ENCODE results near the gene C17orf113. TPM values are rescaled to one million over a fixed set of nuclear protein-coding genes. Genes with fewer than 3 reads are reported as not detected.
"Not testable (repeated sequence)": the region's sequence is repeated elsewhere in the genome, so short reads cannot be mapped to it uniquely, and the experiment has no call there.

Gene C17orf113
- total RNA-seq, 1 experiment from 2014 or later, result 2.3 TPM

- TF ChIP-seq FOSL1 (IDR thresholded peaks at IDR 0.05; ENCODE audit: low read depth), result no peak
- no peak for TF ChIP-seq POLR2AphosphoS5 (IDR thresholded peaks at IDR 0.05; ENCODE audit: low read depth, low read length)
- no peak for TF ChIP-seq SIN3A (IDR thresholded peaks at IDR 0.05; ENCODE audit: low read depth)
- TF ChIP-seq JUND (IDR thresholded peaks at IDR 0.05), result no peak
These were observed 25.2 kb downstream of the C17orf113 start (continued) for GRCh38 chr17:42025191-42025579.

- H4K20me1 ChIP-seq (ENCODE audit: insufficient read depth), result no peaks in the 10 kb centered on the region
- no peak for ATAC-seq
- no peak overlapping the region for H3K9ac ChIP-seq (ENCODE audit: low read length)
- no peaks in the 10 kb centered on the region for H3K9me3 ChIP-seq (ENCODE audit: control insufficient read depth in 1 of 2, insufficient read depth in 1 of 2, low read depth in 1 of 2, low read length in 2 of 2)
- no TSS peak for BruUV-seq (replicated peaks)
- peak overlapping the region; percentile 66 for H3K27ac ChIP-seq (ENCODE audit: low read depth, low read length)
- H2AFZ ChIP-seq (ENCODE audit: low read depth, low read length, poor library complexity, severe bottlenecking), result no peak overlapping the region
- H3K4me3 ChIP-seq (replicated peaks in 1 of 2; ENCODE audit: low read depth in 1 of 2, low read length in 2 of 2), result no peak overlapping the region
- no peaks in the 10 kb centered on the region for H3K9me2 ChIP-seq (ENCODE audit: insufficient read depth)
- H3K27me3 ChIP-seq (ENCODE audit: insufficient read depth, low read length), result no peaks in the 10 kb centered on the region
- intact Hi-C loops (cut with micrococcal nuclease), result loop anchor here (10.0 kb wide), 1 partner anchor 501 kb away; no protein-coding TSS in a partner anchor
- H3K4me2 ChIP-seq (ENCODE audit: low read length), result peak overlapping the region; percentile 50
- peaks cover 19% of the 10 kb centered on the region for H3K79me2 ChIP-seq (ENCODE audit: insufficient read depth, low read length)
- no peak for TF ChIP-seq POLR2A (IDR thresholded peaks at IDR 0.05; ENCODE audit: borderline replicate concordance, extremely low read depth, insufficient read depth, insufficient read length)
- no peak for TF ChIP-seq TCF7L2 (IDR thresholded peaks at IDR 0.05; ENCODE audit: borderline replicate concordance, extremely low read depth, insufficient read depth, insufficient read length)
- POLR2A ChIA-PET, result no interaction called here
- RAD21 ChIA-PET (ENCODE audit: low non-redundant PET in 1 of 2, low total read pairs in 2 of 2, uncharacterized antibody in 2 of 2, unreplicated experiment in 2 of 2), result interaction anchor here (0.6 to 0.7 kb wide), 2 partner anchors 77 to 83 kb away, joined by 7 read pairs; no protein-coding TSS in a partner anchor
- H3K4me1 ChIP-seq (ENCODE audit: control insufficient read depth in 1 of 2, insufficient read depth in 2 of 2, low read length in 2 of 2), result peaks cover 21 to 41% of the 10 kb centered on the region in 2 experiments
- CTCF ChIA-PET, result interaction anchor here (0.8 to 3.7 kb wide), 3 partner anchors 58 to 504 kb away, joined by 3 to 15 read pairs (median 15); partner anchors contain the start of gene CNP
- peaks cover 7 to 9% of the 10 kb centered on the region in 2 experiments; a peak in 2 of 4 replicates for H3K36me3 ChIP-seq (ENCODE audit: control insufficient read depth in 1 of 2, insufficient read depth in 2 of 2, low read length in 2 of 2)
- no peak for DNase-seq (ENCODE audit: low read depth, low spot score)
These were observed 26.7 kb downstream of the C17orf113 start for GRCh38 chr17:42023524-42024349.

- H4K20me1 ChIP-seq (ENCODE audit: insufficient read depth); RAD21 ChIA-PET (ENCODE audit: low non-redundant PET in 1 of 2, low total read pairs in 2 of 2, uncharacterized antibody in 2 of 2, unreplicated experiment in 2 of 2); H3K9me3 ChIP-seq (ENCODE audit: control insufficient read depth in 1 of 2, insufficient read depth in 1 of 2, low read depth in 1 of 2, low read length in 2 of 2); DNase-seq (ENCODE audit: low read depth, low spot score); H3K27me3 ChIP-seq (ENCODE audit: insufficient read depth, low read length); H3K27ac ChIP-seq (ENCODE audit: low read depth, low read length); ATAC-seq; H2AFZ ChIP-seq (ENCODE audit: low read depth, low read length, poor library complexity, severe bottlenecking); BruUV-seq (replicated peaks); H3K36me3 ChIP-seq (ENCODE audit: control insufficient read depth in 1 of 2, insufficient read depth in 2 of 2, low read length in 2 of 2); H3K9me2 ChIP-seq (ENCODE audit: insufficient read depth): not testable (repeated sequence)
- Histone ChIP-seq H3K4me2 (ENCODE audit: low read length) (peak overlapping the region; percentile 82), H3K4me1 (ENCODE audit: control insufficient read depth in 1 of 2, insufficient read depth in 2 of 2, low read length in 2 of 2) (peaks cover 29 to 50% of the 10 kb centered on the region in 2 experiments), H3K79me2 (ENCODE audit: insufficient read depth, low read length) (peaks cover 32% of the 10 kb centered on the region), H3K4me3 (replicated peaks in 1 of 2; ENCODE audit: low read depth in 1 of 2, low read length in 2 of 2) (peak overlapping the region; percentile 96), H3K9ac (ENCODE audit: low read length) (peak overlapping the region; percentile 95)
- intact Hi-C loops (cut with micrococcal nuclease), result loop anchor here (10.0 kb wide), 1 partner anchor 504 kb away; no protein-coding TSS in a partner anchor
- ChIA-PET CTCF (interaction anchor here (1.4 to 4.0 kb wide), 3 partner anchors 55 to 100 kb away, joined by 3 to 12 read pairs (median 6); partner anchors contain the start of genes CNP and KAT2A), POLR2A (interaction anchor here (1.8 kb wide), 1 partner anchor 55 kb away, joined by 8 read pairs; no protein-coding TSS in a partner anchor)
These were observed 29.6 kb downstream of the C17orf113 start for GRCh38 chr17:42020845-42021244.

Measured in HCT116 (cell line).